Lower leg skin (tissue), 3 donors: ENCODE data around the gene APBB2.

Experiments used
- POLR2A ChIP-seq, 2 donors: fragments of 450-650 bp; IDR thresholded peaks; one replicate each; pipeline ENCODE4 v1.6.1; 2016 to 2017; ENCODE audit warnings: antibody characterized with exemption in 2 of 2, mild to moderate bottlenecking in 1 of 2, moderate library complexity in 1 of 2
- TF ChIP-seq, protein P1 (sequence below), 3 donors: fragments of 450-650 bp; IDR thresholded peaks; one replicate each; pipeline ENCODE4 v1.5.1; 2016; ENCODE audit warnings: antibody characterized with exemption in 3 of 3, mild to moderate bottlenecking in 3 of 3, moderate library complexity in 2 of 3

DNA sequence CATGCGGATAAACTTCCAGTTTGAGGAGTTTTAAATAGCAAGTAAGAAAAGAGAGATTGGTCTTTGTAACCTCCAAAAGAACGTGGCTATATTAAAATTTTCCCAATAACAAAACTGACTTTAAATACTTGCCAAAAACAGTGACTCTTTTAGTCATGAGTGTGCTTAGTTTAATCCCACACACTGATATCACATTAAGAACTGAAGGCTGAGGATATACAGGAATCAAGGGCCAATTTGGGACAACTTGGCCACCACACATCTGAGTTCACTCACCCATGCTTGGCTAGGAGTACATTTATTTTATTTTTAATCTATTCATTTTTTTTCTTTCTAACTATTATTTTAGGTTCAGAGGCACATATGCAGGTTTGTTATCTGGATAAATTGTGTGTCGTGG lies 110.2 kb downstream of the APBB2 start:
- TF ChIP-seq, protein P1, sequence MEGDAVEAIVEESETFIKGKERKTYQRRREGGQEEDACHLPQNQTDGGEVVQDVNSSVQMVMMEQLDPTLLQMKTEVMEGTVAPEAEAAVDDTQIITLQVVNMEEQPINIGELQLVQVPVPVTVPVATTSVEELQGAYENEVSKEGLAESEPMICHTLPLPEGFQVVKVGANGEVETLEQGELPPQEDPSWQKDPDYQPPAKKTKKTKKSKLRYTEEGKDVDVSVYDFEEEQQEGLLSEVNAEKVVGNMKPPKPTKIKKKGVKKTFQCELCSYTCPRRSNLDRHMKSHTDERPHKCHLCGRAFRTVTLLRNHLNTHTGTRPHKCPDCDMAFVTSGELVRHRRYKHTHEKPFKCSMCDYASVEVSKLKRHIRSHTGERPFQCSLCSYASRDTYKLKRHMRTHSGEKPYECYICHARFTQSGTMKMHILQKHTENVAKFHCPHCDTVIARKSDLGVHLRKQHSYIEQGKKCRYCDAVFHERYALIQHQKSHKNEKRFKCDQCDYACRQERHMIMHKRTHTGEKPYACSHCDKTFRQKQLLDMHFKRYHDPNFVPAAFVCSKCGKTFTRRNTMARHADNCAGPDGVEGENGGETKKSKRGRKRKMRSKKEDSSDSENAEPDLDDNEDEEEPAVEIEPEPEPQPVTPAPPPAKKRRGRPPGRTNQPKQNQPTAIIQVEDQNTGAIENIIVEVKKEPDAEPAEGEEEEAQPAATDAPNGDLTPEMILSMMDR (IDR thresholded peaks at IDR 0.05) = no peak
- TF ChIP-seq POLR2A (IDR thresholded peaks at IDR 0.05) = no peak
